HG03039 (cell line): ENCODE measurements around the gene DNAJB13.
"Not testable (repeated sequence)": the region's sequence is repeated elsewhere in the genome, so short reads cannot be mapped to it uniquely, and the experiment has no call there.

ENCODE experiments used
- ATAC-seq: cut with Tn5 transposase; IDR thresholded peaks from one replicate; pipeline ENCODE4 v1.9.1; 2021; ENCODE audit warnings: mild to moderate bottlenecking, moderate library complexity; ENCODE audit not compliant: unreplicated experiment

DNAJB13 gene

DNA sequence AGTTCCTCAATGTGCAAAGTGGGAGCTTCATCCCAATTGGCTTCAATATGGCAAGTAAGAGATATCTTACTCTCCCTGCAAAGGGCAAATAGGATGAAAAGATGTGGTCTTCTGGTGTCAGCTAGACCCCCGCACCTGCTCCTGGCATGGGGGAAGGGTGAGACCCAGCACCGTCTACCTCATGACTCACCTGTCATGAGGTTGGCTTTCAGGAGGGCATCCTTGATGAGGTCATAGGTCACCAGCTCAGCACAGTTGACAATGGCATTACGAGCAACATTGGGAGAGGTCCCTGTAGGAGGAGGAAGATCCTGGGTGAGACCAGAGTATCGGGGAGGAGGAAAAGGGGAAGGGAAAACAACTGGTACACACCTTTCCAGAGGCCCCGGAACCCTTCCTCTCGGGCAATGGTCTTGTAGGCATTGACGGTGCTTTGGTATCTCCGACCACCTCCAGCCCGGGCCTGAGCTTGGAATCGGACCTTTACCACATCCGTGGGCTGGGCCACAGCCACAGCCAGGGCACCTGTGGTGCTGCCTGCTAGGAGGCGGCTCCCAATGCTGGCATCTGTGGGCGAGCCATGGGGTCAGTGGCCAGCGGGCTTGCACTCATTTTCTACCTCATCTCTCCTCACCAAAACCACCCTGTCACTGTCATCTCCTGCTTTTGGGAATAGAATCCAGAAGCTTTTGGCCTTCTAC is 25.8 kb downstream of the DNAJB13 start:
- no peak for ATAC-seq

- no peak for ATAC-seq
These were observed 27.2 kb downstream of the DNAJB13 start for GRCh38 chr11:73977856-73978519.

DNA sequence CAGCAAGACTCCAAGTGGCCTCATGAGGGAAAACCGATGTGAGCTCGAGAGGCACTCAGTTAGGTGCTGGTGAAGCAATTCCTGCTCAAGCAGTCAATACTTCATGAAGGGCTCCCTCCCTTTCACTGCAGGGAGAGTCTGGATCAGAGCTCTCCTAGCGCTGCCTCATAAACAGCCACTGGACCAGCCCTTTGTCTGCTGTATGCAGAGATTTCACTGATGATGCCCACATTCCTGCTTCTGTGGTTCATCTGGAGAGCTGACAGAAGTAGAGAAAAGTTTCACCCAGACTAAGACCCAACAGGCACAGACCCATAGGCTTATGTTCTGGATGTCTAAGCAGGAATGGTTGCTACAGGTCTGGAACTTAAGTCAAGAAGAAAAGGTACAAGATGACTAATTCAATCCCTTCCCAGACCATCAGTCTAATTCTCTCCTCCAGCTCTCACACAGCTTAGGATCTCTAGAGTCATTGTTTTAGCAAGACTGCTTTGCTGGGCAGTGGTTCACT is 27.8 kb downstream of the DNAJB13 start:
- ATAC-seq = no peak

DNA sequence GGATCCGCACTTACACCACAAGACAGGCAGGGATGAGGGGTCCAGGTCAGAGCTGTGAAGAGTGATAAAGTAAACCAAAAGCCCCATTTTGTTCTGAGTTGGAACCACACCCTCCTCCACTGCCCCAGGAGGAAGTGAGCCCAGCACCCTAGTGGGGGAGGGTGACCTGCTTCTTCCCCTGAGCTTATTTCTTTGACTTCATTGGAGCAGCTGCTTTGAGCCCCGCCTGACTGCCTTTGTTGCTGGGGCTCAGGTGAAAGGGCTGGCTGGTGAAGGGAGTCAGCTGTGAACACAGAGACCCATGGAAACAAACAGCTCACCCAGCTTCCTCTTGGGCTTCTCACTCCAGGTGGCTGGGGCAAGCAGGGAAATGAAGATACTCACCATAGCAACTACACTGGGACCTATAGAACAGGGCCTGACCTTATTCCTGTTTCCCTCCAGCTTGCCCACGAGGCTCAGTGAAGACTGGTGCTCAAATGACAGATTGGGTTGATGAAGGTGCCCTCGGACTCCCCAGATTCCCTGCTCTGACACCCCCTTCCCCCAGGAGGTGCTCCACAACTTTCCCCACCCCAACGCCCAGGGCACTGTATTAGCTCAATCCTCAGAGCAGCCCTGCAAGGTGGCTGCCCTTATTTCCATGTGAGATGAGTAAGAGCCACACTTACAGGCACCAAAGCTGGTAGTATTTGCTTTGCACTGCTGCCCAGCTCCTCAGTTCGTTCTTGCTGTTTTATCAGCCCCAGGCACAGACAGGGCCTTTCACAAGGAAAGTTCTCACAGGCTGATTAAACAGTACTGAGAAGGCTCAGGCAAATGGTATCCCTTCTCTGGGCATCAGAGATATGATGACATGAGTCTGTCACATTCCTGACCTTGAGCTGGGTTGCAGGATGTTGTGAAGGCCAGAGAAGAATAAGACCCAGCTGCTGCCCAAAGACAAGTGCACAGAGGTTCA is 29.5 kb downstream of the DNAJB13 start:
- peak; percentile 40 for ATAC-seq

GRCh38 chr11:73981051-73981805 is 30.4 kb downstream of the DNAJB13 start:
- no peak for ATAC-seq

DNA sequence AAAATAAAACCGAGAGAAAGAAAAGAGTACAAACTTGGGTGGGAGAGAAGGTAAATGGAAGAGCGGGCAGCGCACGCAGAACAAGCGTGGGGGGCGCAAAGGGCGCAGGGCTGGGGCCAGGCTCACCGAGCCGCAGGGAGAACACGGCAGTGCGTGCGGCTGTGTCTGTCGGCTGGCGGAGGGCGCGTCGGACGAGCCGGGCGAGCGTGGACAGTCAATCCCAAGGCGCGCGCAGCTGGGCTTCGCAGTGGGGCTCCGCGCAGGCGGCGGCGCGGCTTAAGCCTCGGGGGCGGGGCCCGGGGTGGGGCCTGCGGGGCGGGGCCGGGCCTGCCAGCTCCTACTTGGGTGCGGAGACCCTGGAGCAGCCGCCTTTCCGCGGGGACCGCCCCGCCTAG is 31.8 kb downstream of the DNAJB13 start, which contains the start of gene UCP2:
Gene UCP2, minus strand, starts transcription at position 249 of the 395 bp plus-strand sequence. CDS start 4,465 bp downstream, outside the sequence.
- ATAC-seq = peak; percentile 45

GRCh38 chr11:73982990-73983740 is 32.3 kb downstream of the DNAJB13 start:
- peak; percentile 77 for ATAC-seq

DNA sequence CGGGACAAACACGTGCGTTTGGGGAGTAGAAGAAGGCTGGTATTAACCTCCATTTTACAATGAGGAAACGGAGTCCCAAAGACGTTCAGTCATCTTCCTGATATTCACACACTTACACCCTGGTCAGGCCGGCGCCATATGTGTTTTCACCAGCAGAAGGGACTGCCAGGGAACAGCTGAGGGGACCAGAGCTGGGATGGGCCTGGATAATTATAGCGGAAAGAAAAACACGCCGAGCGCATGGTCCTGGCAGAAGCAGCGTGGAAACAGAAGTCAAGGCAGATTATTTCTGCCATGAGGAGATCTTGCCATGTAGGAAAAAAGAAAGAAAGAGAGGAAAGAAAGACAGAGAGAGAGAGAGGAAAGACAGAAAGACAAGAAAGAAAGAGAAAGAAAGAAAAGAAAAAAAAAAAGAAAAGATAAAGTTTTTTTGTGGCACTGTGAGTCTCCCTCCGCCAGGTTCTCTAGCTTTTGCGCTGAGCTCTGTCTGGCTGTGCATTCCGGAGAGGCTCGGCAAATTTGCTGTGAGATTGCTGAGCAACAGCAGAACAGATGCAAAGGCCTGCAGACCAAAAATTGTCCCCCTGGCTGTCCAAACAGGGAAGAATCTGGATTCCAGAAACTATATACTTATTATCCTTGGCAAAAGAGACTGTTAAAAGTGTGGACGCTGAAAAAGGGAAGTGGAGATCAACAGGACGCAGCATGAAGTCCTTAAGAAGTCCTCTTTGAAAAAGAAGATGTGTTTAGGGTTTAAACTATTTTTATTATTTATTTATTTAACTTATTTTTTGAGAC is 33.1 kb downstream of the DNAJB13 start:
- ATAC-seq = no peak

DNA sequence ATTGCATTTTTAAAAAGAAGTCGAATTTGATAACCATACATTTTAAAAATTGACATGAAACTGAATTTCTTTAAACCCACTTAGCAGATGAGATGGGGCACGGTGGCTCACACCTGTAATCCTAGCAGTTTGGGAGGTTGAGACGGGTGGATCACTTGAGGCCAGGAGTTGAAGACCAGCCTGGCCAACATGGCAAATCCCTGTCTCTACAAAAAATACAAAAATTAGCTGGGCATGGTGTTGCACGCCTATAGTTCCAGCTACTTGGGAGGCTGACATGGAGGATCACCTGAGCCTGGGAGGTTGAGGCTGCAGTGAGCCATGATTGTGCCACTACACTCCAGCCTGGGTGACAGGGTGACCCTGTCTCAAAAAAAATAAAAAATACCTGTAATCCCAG is 34.8 kb downstream of the DNAJB13 start:
- not testable (repeated sequence) for ATAC-seq

GRCh38 chr11:73988227-73988626 is 37.4 kb downstream of the DNAJB13 start:
- no peak for ATAC-seq

DNA sequence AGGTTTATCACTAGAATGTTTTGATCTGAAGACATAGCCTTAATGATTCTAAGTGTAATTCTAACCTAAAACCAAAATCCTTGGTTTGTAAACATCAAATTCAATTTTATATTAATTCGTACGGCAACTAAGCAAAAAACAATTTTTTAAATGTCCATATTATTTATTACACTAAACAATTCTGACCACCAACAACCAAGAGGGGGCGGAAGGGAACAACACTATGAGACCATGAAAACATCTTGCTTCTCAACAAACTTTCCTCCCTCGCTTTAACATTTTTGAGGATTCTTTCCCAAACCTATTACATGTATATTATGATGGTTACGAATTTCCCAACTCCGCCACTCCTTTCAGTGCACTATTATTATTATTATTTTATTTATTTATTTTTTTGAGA is 38.3 kb downstream of the DNAJB13 start:
- ATAC-seq = no peak

GRCh38 chr11:73990730-73991129 is 39.9 kb downstream of the DNAJB13 start:
- ATAC-seq = no peak

GRCh38 chr11:73991471-73992006 is 40.7 kb downstream of the DNAJB13 start:
- no peak for ATAC-seq

DNA sequence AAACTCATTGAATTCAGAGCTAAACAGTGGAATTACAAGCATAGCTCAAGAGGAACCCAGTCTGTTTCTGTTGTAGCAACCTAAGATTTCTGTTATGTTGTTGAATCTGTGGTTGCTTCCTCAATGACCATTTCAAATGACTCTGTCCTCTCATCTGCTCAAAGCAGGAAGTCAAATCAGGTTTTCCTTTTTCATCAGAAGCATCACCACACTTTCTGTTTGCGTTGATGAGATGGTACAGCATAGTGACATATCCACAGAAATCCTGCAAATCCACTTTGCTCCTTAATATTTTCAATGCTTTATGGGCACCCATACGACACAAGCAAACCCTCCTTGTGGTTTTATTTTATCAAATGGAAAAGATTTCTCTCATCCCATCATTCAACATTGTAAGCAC is 44.4 kb downstream of the DNAJB13 start:
- ATAC-seq = no peak

- no peak for ATAC-seq
These were observed 44.9 kb downstream of the DNAJB13 start for GRCh38 chr11:73995731-73996130.

DNA sequence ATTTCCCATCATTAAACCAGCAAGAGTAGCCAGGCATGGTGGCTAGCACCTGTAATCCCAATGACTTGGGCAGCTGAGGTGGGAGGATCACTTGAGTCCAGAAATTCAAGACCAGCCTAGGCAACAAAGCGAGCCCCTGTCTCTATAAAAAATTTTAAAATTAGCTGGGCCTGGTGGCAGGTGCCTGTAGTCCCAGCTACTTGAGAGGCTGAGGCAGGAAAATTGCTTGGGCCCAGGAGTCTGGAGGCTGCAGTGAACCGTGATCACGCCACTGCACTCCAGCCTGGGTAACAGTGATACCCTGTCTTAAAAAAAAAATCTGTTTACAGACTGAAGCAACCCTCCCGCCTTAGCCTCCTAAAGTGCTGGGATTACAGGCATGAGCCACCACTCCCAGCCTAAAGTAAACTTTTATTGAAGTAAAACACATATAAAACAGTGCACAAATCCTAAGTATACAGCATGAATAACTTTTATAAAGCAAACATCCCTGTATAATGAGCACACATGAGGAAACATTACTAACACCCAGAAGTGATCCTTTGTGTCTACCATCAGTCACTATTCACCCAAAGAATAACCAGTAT is 45.4 kb downstream of the DNAJB13 start:
- ATAC-seq = no peak

GRCh38 chr11:73997120-73997770 is 46.4 kb downstream of the DNAJB13 start:
- no peak for ATAC-seq
